ENCODE measurements around the gene SLC9A9.

- no peak for TF ChIP-seq EZH2 (optimal IDR thresholded peaks at IDR 0.05; ENCODE audit: low read depth, low read length)
- no peak for TF ChIP-seq CTCF (IDR thresholded peaks at IDR 0.05; ENCODE audit: low read length)
Observed at GRCh38 chr3:143480344-143480743, 367.9 kb downstream of the SLC9A9 start.
